ENCODE measurements around the gene TMEM176B. TPM values are rescaled to one million over a fixed set of nuclear protein-coding genes. Genes with fewer than 3 reads are reported as not detected.

Gene TMEM176B
- total and polyA plus RNA-seq, 2 donors (not counting 1 experiment from before 2014, with no cell fraction given): 0.25 to 1.4 TPM

- Mint-ChIP-seq H3K27me3 (peaks cover 3% of the 10 kb centered on the region), H3K27ac (no peak overlapping the region), H3K9me3 (ENCODE audit: insufficient read depth) (no peaks in the 10 kb centered on the region), H3K4me3 (no peak overlapping the region), H3K4me1 (no peaks in the 10 kb centered on the region)
- Histone ChIP-seq H3K27ac (ENCODE audit: low read length in 2 of 2) (no peak overlapping the region), H3K79me2 (ENCODE audit: control insufficient read depth, insufficient read depth, low read length) (no peaks in the 10 kb centered on the region), H3K27me3 (replicated peaks in 1 of 4; ENCODE audit: control extremely low read depth in 1 of 4, control insufficient read depth in 3 of 4, insufficient read depth in 4 of 4, low read length in 3 of 4) (peaks cover 0 to 4% (median 0%) of the 10 kb centered on the region in 4 experiments), H3K4me3 (ENCODE audit: control extremely low read depth in 1 of 5, extremely low read depth in 1 of 5, insufficient read depth in 1 of 5, low read depth in 2 of 5, low read length in 4 of 5) (no peak overlapping the region), H2AFZ (ENCODE audit: insufficient read depth, low read depth, low read length, poor library complexity, severe bottlenecking) (no peak overlapping the region), H3K9ac (ENCODE audit: low read length) (no peak overlapping the region), H4K20me1 (ENCODE audit: control insufficient read depth, insufficient read depth, low read length, poor library complexity, severe bottlenecking) (no peaks in the 10 kb centered on the region), H3K4me2 (replicated peaks; ENCODE audit: low read depth, low read length, poor library complexity, severe bottlenecking) (no peak overlapping the region), H3K36me3 (replicated peaks in 1 of 2; ENCODE audit: control extremely low read depth in 1 of 2, control insufficient read depth in 1 of 2, extremely low read depth in 1 of 2, insufficient read depth in 2 of 2, low read length in 1 of 2) (no peaks in the 10 kb centered on the region), H3K9me3 (ENCODE audit: control extremely low read depth in 1 of 3, control insufficient read depth in 2 of 3, insufficient read depth in 1 of 3, low read length in 2 of 3) (peaks cover 0 to 3% (median 0%) of the 10 kb centered on the region in 3 donors), H3K4me1 (ENCODE audit: control insufficient read depth in 2 of 2, insufficient read depth in 2 of 2, low read length in 2 of 2) (no peaks in the 10 kb centered on the region)
- ChIA-PET POLR2A (no interaction called here), CTCF (no interaction called here)
- DNase-seq (no peak), ATAC-seq (ENCODE audit: low read depth) (no peak)
- TF ChIP-seq EZH2 (IDR thresholded peaks at IDR 0.05; ENCODE audit: borderline replicate concordance, insufficient read depth, low read depth, low read length, poor library complexity, severe bottlenecking) (no peak), CTCF (IDR thresholded peaks at IDR 0.05) (no peak)
- 93% methylated on average over 3 of the region's 3 CpGs for WGBS (ENCODE audit: insufficient coverage)
- intact Hi-C loops (cut with micrococcal nuclease): no loop called here
Observed at GRCh38 chr7:150842018-150842417, 41.9 kb upstream of the TMEM176B start.

DNA sequence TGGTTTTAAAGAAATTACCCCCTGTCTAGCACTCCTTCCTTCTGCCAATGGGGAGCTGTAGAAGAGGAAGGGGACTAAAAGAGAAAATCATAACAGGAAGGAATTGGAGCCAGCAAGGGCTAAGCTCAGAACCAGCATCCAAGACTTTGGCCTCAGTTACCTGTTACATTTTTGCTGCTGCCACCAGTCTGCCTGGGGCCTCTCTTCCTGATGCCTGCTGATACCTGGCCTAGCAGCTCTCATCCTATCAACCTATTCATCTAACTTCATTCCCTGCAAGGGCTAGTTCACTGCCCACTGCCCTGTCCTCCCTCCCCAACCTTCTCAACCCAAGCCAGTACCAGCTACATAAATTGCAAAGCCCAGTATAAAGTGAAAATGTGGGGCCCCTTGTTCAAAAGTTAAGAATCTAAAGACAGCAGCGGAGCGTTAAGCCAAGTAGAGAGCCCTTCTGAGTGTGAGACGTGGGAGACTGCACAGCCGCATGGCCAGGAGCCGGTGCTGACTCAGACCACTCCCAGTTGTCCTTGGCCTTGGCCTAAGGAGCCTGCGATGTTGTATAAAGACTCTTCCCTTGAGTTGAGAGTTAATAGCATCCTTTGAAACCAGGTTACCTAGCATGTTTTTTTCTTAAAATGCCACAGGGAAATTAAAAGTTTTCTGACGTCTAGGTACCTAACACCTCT, 38.9 kb upstream of the TMEM176B start:
- ChIA-PET POLR2A (no interaction called here), CTCF (no interaction called here)
- intact Hi-C loops (cut with micrococcal nuclease): no loop called here
- peaks cover 12% of the 10 kb centered on the region for H3K27me3 Mint-ChIP-seq
- Histone ChIP-seq H3K9ac (ENCODE audit: low read length) (no peak overlapping the region), H3K9me3 (ENCODE audit: control extremely low read depth in 1 of 3, control insufficient read depth in 2 of 3, insufficient read depth in 1 of 3, low read length in 2 of 3) (peaks cover 0 to 3% (median 0%) of the 10 kb centered on the region in 3 donors), H3K4me1 (ENCODE audit: control insufficient read depth in 2 of 2, insufficient read depth in 2 of 2, low read length in 2 of 2) (no peaks in the 10 kb centered on the region), H3K27me3 (replicated peaks in 1 of 4; ENCODE audit: control extremely low read depth in 1 of 4, control insufficient read depth in 3 of 4, insufficient read depth in 4 of 4, low read length in 3 of 4) (peaks cover 0 to 8% (median 0%) of the 10 kb centered on the region in 4 experiments), H4K20me1 (ENCODE audit: control insufficient read depth, insufficient read depth, low read length, poor library complexity, severe bottlenecking) (no peaks in the 10 kb centered on the region), H3K27ac (ENCODE audit: low read length in 2 of 2) (no peak overlapping the region), H3K4me2 (replicated peaks; ENCODE audit: low read depth, low read length, poor library complexity, severe bottlenecking) (no peak overlapping the region), H2AFZ (ENCODE audit: insufficient read depth, low read depth, low read length, poor library complexity, severe bottlenecking) (no peak overlapping the region), H3K79me2 (ENCODE audit: control insufficient read depth, insufficient read depth, low read length) (no peaks in the 10 kb centered on the region), H3K36me3 (replicated peaks in 1 of 2; ENCODE audit: control extremely low read depth in 1 of 2, control insufficient read depth in 1 of 2, extremely low read depth in 1 of 2, insufficient read depth in 2 of 2, low read length in 1 of 2) (no peaks in the 10 kb centered on the region), H3K4me3 (ENCODE audit: control extremely low read depth in 1 of 5, extremely low read depth in 1 of 5, insufficient read depth in 1 of 5, low read depth in 2 of 5, low read length in 4 of 5) (no peak overlapping the region)
- H3K27ac Mint-ChIP-seq: no peak overlapping the region
- no peaks in the 10 kb centered on the region for H3K9me3 Mint-ChIP-seq (ENCODE audit: insufficient read depth)
- no peaks in the 10 kb centered on the region for H3K4me1 Mint-ChIP-seq
- no peak for DNase-seq
- 97% methylated on average over 6 of the region's 7 CpGs for WGBS (ENCODE audit: insufficient coverage)
- no peak overlapping the region for H3K4me3 Mint-ChIP-seq
- no peak for ATAC-seq (ENCODE audit: low read depth)
- TF ChIP-seq EZH2 (IDR thresholded peaks at IDR 0.05; ENCODE audit: borderline replicate concordance, insufficient read depth, low read depth, low read length, poor library complexity, severe bottlenecking): no peak
- TF ChIP-seq CTCF (IDR thresholded peaks at IDR 0.05): no peak

All from B cell (primary cell).